Endothelial cell of umbilical vein (primary cell): ENCODE data around the gene SSTR3.

Source experiments
- EZH2 ChIP-seq: IDR thresholded peaks from 2 replicates; pipeline ENCODE4 v1.6.1; 2012; ENCODE audit warnings: borderline replicate concordance, low read depth, mild to moderate bottlenecking, moderate library complexity, low read length, inconsistent platforms; ENCODE audit not compliant: severe bottlenecking
- FOS ChIP-seq: IDR thresholded peaks from 2 replicates; pipeline ENCODE4 v1.6.1; 2011; ENCODE audit warnings: mild to moderate bottlenecking, low read length, moderate library complexity, borderline replicate concordance; ENCODE audit not compliant: insufficient read depth
- GATA2 ChIP-seq: IDR thresholded peaks from 2 replicates; pipeline ENCODE4 v1.7.0; 2011; ENCODE audit warnings: low read depth, mild to moderate bottlenecking, moderate library complexity, mixed read lengths, low read length; ENCODE audit not compliant: insufficient read length, insufficient read depth
- JUN ChIP-seq: IDR thresholded peaks from 2 replicates; pipeline ENCODE4 v1.6.1; 2011; ENCODE audit warnings: borderline replicate concordance, low read depth; ENCODE audit not compliant: insufficient read length, insufficient read depth
- MYC ChIP-seq: IDR thresholded peaks from one replicate; pipeline ENCODE4 v1.6.1; 2011; ENCODE audit warnings: mild to moderate bottlenecking, low read depth, low read length
- POLR2A ChIP-seq: IDR thresholded peaks from 2 replicates; pipeline ENCODE4 v1.6.1; 2012; ENCODE audit warnings: low read depth, mild to moderate bottlenecking, control low read depth, low read length
- POLR2AphosphoS5 ChIP-seq: IDR thresholded peaks from 2 replicates; pipeline ENCODE4 v1.6.1; 2012; ENCODE audit warnings: low read depth, mild to moderate bottlenecking, control low read depth, low read length, moderate library complexity; ENCODE audit not compliant: insufficient read depth
- TF ChIP-seq, protein P1 (sequence below), 2 donors: IDR thresholded peaks; 1 replicate in 1 of 2; 2 replicates in 1 of 2; pipeline ENCODE4 v1.5.1; 2011; ENCODE audit warnings: low read length in 2 of 2, mild to moderate bottlenecking in 2 of 2, moderate library complexity in 2 of 2, control low read depth in 1 of 2, inconsistent platforms in 1 of 2, low read depth in 1 of 2; ENCODE audit not compliant: insufficient read depth in 1 of 2; ENCODE audit errors: extremely low read depth in 1 of 2
- TF ChIP-seq, protein P2 (sequence below): IDR thresholded peaks from 2 replicates; pipeline ENCODE4 v1.6.1; 2011; ENCODE audit not compliant: insufficient read depth, insufficient read length

DNA sequence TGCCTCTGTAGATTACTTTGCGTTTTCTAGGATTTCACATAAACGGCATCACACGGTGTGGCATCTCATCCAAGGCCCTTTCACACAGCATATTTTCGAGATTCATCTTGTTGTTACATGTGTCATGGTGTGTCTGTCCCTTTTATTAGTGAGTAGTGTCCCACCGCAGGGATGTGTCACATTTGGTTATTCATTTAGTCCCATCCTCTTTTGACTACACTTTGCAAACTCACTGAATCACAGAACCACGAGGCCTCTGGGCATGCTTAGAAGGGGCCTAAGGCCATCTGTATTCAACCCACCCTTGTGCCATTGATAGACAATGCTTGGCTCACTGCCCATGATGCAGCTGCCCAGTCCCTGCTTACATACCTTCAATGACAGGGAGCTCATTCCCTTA is 36.0 kb upstream of the SSTR3 start:
- TF ChIP-seq, protein P1, sequence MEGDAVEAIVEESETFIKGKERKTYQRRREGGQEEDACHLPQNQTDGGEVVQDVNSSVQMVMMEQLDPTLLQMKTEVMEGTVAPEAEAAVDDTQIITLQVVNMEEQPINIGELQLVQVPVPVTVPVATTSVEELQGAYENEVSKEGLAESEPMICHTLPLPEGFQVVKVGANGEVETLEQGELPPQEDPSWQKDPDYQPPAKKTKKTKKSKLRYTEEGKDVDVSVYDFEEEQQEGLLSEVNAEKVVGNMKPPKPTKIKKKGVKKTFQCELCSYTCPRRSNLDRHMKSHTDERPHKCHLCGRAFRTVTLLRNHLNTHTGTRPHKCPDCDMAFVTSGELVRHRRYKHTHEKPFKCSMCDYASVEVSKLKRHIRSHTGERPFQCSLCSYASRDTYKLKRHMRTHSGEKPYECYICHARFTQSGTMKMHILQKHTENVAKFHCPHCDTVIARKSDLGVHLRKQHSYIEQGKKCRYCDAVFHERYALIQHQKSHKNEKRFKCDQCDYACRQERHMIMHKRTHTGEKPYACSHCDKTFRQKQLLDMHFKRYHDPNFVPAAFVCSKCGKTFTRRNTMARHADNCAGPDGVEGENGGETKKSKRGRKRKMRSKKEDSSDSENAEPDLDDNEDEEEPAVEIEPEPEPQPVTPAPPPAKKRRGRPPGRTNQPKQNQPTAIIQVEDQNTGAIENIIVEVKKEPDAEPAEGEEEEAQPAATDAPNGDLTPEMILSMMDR (IDR thresholded peaks at IDR 0.05; ENCODE audit: extremely low read depth in 1 of 2, insufficient read depth in 1 of 2, low read depth in 1 of 2, low read length in 2 of 2), result no peak
- TF ChIP-seq, protein P2, sequence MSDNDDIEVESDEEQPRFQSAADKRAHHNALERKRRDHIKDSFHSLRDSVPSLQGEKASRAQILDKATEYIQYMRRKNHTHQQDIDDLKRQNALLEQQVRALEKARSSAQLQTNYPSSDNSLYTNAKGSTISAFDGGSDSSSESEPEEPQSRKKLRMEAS, result no peak
- TF ChIP-seq POLR2A, result no peak
- TF ChIP-seq GATA2, result no peak
- no peak for TF ChIP-seq POLR2AphosphoS5
- no peak for TF ChIP-seq EZH2
- no peak for TF ChIP-seq MYC
- no peak for TF ChIP-seq FOS
- TF ChIP-seq JUN, result no peak
